HG03571 (cell line): ENCODE data around the gene CASTOR1.
A peak's percentile ranks its signal among the peaks of the same experiment; 100 is the strongest.
"Not testable (repeated sequence)": the region's sequence is repeated elsewhere in the genome, so short reads cannot be mapped to it uniquely, and the experiment has no call there.

Source experiments
- ATAC-seq: cut with Tn5 transposase; IDR thresholded peaks from one replicate; pipeline ENCODE4 v1.9.1; 2021; ENCODE audit not compliant: unreplicated experiment

The CASTOR1 gene

DNA sequence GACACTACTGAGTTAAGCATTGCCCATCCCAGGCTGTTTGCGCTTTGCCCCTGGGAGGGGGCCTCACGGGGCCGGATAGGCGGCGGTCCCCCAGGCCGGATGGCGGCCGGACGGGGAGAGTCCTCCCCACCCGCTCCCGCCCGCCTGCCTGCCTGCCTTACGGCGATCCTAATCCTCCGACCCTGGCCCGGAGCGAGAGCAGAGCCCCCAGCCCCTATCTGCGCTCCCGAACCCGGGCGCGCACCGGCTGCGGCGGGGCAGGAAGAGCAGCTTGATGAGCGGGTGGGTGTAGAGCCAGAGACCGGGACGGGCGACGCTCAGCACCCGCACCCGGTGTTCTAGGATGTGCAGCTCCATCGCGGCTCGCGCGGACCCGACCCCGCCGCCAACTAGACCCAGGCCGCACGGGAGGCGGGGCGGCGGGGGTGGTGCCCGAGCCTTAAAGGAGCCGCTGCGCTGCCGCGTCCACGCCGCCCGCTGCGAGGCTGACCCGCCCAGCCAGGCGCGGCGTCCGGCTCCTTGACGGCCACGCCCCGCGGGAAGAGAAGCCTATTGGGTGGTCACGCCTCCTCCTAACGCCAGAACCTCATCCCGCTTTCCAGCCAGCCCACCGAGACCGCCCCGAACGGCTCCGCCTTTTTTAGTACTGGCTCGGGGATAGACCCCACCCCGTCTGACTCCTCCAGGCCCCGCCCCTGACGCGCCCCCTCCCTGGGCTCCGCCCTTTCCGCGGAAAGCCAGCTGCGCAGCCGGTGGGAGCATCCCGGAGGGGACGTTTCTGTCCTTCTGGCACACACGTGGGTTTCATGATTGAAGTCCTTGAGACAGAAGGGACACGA is at the start of gene CASTOR1:
Gene CASTOR1, minus strand, starts transcription at position 365 of the 839 bp plus-strand sequence. Its CDS starts 8 bp downstream, at position 357.
- ATAC-seq, result no peak

GRCh38 chr22:30338802-30339201 is 49.5 kb upstream of the CASTOR1 start:
- no peak for ATAC-seq

GRCh38 chr22:30338341-30338740 is 49.0 kb upstream of the CASTOR1 start:
- ATAC-seq, result not testable (repeated sequence)

DNA sequence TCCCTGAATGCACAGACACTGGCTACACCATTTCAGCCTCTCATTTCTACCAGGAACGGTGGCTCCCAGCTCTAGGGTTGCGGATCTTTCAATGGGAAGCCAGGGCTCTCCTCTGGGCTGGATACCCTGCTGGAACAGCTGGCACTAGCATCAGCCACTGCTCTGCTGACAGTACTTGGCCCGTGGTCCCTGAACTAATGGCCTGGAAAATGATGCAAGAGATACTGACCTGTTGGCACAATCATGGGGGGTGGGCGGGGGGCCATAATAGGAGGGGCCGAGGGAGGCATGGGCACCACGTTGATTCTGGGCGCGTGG is 48.1 kb upstream of the CASTOR1 start:
- ATAC-seq, result no peak

DNA sequence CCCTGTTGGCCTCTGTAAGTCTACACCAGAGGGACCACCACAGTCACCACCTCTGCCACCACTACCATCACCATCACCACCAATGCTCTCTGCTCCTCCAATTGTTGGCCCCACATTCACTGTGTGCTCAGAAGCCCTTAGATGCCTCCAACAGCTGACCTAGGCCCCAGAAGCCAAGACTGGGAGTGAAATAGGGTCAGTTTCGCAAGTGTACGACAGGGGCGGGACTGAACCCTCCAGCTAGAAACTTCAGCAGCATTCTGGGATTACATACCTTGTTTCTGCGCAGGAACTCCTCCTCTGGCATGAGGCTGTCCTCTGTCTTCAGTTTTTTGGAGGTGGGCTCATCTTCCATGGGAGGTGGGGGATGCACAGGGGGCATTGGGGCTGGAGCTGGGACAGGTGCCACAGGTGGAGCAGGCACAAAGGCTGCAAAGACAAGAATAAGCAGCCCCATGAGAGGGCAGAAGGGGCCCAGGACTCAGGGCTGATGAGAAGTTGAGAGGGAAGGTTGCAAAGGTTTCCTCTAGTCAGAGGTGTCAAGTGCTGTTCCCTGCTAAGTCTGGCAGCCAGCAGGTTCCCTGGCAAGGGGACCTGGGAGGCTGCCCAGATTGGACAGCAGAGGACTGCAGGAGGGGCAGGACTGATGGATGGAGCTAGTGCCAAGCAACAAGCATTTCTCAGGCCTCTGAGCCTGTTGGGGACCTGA is 47.6 kb upstream of the CASTOR1 start:
- no peak for ATAC-seq

DNA sequence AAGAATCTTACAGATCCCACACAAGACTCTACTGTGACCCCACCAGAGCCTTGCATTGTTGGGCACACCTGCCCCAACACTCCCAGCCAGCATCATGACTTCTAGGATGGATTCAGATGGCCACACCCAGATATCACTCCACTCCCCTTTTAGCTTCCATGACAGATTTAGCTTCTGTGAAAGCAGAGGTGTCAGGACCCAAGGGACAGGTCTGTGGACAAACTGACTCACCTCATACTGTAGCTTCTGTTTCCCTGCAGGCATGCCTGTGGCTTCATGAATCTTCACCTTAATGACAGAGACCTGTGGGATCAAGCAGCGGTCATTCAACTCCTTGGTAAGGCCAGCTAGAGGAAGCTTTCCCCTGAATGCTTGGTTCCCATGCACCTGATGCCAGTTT is 45.9 kb upstream of the CASTOR1 start:
- no peak for ATAC-seq

- ATAC-seq, result no peak
Observed at GRCh38 chr22:30334646-30335045, 45.3 kb upstream of the CASTOR1 start.

- no peak for ATAC-seq
Observed at GRCh38 chr22:30333707-30334087, 44.4 kb upstream of the CASTOR1 start.

GRCh38 chr22:30332994-30333706 is 43.8 kb upstream of the CASTOR1 start:
- ATAC-seq, result no peak

DNA sequence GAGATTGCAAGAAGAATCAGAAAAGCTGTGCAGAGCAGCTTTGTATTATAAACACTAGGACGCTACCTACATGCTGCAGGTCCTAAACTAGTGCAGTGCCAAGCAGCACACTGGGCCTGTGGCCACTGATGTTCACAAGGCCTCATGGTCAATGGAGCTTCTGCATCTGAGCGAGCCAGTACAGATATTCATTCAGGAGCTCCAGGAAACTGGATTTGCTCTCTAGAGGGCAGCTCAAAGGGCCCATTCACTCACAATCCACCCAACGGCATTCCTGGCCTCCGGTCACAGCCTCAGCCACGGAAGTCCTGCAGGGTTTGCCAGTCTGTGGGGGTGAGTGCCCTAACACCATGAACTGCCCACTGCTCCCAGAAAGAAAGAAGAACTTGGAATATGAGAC is 43.2 kb upstream of the CASTOR1 start:
- ATAC-seq, result no peak

- ATAC-seq, result no peak
Observed at GRCh38 chr22:30328466-30329049, 39.3 kb upstream of the CASTOR1 start.

- ATAC-seq, result no peak
Observed at GRCh38 chr22:30327864-30328345, 38.6 kb upstream of the CASTOR1 start.

DNA sequence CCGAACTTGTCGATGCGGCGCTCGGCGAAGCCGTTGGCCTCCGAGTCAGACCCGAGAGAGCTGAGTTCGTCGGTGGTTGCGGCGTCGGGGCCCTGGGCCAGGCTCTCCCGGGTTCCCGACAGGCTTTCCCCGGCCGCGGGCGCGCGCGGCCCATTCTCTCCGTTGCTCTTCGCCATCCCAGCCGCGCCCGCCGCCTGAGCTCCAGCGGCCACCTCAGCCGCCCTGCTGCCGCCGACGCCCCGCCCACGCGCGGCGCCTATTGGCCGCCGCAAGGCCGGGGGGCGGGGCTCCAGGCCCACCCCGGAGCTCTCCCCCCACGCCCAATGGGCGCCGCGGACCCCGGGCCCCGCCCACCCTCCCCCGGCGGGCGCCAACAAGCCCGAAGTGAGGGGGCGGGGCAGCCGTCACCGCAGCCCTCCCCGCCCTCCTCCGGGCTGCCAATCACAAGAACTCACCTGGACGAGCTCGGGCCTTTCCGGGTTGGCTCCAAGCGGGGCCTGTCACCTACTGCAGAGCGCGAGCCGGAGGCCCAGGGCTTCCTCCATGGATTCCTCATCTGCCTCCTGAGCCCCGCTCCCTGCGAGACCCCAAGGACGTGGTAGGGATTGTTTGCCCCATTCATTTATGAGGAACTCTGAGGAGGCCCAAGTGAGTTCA is 37.5 kb upstream of the CASTOR1 start, which contains the start of gene TBC1D10A:
Gene TBC1D10A, minus strand, starts transcription at position 236 of the 657 bp plus-strand sequence. Its CDS starts 60 bp downstream, at position 176.
- ATAC-seq, result peak; percentile 78

GRCh38 chr22:30326255-30326705 is 37.0 kb upstream of the CASTOR1 start:
- ATAC-seq, result peak; percentile 26

- no peak for ATAC-seq
Observed at GRCh38 chr22:30325724-30326254, 36.5 kb upstream of the CASTOR1 start.

DNA sequence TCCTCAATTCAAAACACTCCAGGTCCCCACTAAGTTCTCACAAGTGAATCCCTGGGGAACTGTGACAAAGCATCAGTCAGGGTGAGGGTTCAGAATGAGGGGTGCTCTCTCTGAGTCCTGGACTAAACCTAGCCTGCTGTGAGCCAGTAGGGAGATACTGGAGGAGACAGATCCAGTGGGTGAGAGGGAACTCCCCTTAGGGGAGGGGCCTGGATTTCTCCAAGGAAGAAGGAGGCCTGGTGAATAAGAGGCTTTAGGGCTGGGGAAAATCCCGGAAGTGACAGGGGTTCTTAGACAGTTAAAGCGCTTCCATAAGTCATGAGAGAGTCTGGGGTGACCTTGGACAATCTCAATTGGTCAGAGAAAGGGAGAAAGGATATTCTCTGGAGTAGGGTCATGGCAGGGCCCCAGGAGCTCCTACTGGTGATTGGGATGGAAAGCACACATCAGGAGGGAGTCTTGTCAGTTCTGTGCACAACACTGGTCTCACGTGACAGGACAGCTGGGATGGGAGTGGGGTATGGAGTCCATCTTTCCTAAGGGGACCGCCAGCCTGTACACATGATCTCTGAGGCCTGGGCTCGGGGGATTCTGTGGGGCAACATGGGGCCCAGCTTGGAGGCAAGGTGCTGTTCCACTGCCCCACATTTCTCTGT is 35.9 kb upstream of the CASTOR1 start:
- no peak for ATAC-seq

- no peak for ATAC-seq
Observed at GRCh38 chr22:30324014-30324730, 34.9 kb upstream of the CASTOR1 start.

DNA sequence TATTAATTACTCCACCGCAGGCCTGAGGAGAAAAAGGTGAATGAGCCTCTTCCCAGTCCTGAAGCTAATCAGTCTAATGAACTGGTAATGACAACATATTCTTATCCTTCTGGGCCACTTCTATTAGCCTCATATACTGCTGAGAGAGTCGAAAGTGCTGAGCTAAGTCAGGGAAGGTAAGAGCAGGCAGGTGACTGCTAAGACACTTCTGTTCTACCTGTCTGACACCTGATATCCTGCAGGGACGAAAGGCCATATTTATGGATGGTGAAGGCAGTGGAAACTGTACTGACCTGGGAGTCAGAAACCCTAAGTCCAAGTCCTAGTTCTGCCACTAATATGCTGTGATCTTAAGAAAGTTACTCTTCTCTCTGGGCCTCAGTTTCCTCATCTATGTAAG is 33.9 kb upstream of the CASTOR1 start:
- no peak for ATAC-seq

DNA sequence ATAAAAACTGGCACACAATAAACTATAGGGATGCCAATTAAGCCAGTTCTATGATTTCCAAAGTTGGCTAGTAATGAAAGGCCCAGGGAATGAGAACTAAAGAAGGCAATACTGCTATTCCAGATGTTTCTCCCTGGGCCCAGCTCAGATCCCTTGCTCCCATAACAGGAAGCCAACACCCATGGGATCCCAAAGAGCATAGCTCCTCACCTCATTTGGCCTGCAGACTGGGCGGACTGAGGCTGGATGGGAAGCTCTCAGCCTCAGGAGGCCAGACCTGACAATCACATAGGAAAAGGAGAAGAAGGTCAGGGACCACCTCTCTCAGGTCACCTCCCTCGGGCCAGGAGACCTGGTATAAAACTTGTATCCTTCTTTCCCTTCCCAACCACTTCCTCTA is 32.2 kb upstream of the CASTOR1 start:
- ATAC-seq, result no peak
